VCaP (cell line): ENCODE data around the gene STX1B.

ENCODE experiments used
- H3K27ac ChIP-seq: fragments of 450-650 bp; 2 replicates; pipeline ENCODE4 v1.5.1; 2017
- CTCF ChIP-seq: fragments of 450-650 bp; conservative IDR thresholded peaks from 2 replicates; pipeline ENCODE4 v1.5.1; 2017; ENCODE audit warnings: mild to moderate bottlenecking, moderate library complexity

Gene STX1B

GRCh38 chr16:31004658-31005057 is 5.8 kb downstream of the STX1B start:
- no peak for TF ChIP-seq CTCF
- no peak overlapping the region for H3K27ac ChIP-seq

- H3K27ac ChIP-seq: no peak overlapping the region
- no peak for TF ChIP-seq CTCF
These were observed 6.7 kb downstream of the STX1B start for GRCh38 chr16:31003744-31004143.

- TF ChIP-seq CTCF: no peak
- H3K27ac ChIP-seq: no peak overlapping the region
These were observed 7.5 kb downstream of the STX1B start for GRCh38 chr16:31002862-31003341.

GRCh38 chr16:31002250-31002700 is 8.2 kb downstream of the STX1B start:
- no peak for TF ChIP-seq CTCF
- H3K27ac ChIP-seq: no peak overlapping the region

- no peak overlapping the region for H3K27ac ChIP-seq
- TF ChIP-seq CTCF: no peak
These were observed 8.8 kb downstream of the STX1B start for GRCh38 chr16:31001507-31002249.

GRCh38 chr16:31000671-31001382 is 9.6 kb downstream of the STX1B start:
- no peak for TF ChIP-seq CTCF
- no peak overlapping the region for H3K27ac ChIP-seq
